Measurements from ENCODE around the gene CYP51A1. TPM values are rescaled to one million over a fixed set of nuclear protein-coding genes. Genes with fewer than 3 reads are reported as not detected.

CYP51A1 gene
- total and polyA plus RNA-seq, 2 of the 13 experiments (the other 11 are each of a cell fraction or from before 2014, with no cell fraction given), result 15.4 to 260 TPM

DNA sequence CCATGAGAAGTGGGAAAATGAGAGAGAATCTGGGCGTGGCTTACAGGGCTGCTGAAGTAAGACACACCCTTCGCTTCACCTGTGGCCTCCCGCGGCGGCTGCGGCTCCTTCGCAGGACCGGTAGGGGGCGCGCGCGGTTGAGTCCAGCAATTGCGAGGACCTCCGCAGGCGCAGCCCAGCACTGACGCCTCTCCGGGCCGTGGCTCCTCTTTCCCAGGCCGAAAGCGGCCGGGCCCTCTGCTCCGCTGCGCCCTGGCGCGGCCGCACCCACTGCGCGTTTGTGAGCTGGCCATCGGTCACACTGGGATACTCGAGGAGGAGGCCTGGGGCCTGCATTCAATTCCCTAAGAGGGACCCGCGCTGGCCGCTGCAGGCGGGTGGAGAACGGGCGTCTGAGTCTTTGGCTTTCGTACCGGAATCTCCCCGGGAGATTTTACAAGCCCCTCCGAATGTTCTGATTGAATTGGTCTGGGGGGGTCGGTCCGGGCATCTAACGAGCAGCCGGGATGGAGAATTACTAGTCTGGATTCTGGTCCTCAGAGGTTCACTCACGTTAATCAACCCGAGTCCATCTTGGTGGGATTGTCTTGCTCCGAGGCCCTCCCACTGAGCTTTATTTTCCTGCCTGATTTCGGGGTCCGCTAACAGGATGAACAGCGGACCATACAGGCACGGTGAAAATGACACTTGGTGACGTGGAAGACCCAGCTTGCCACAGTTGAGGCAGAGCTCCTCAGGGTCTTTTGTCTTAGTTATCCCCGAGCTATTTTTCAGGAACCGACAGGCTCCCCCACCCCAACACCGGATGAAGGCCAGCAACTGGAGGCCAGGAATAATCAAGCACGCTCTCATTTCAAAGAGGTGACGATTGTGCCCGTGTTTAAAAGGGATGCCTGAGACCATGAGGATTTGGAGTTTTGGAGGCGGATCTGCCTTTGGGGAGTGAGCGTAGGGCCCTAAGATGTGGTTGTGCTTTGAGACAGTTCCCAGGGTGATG is 44.9 kb upstream of the CYP51A1 start, which contains the start of gene LRRD1 (continued):
- TF ChIP-seq, protein P1, sequence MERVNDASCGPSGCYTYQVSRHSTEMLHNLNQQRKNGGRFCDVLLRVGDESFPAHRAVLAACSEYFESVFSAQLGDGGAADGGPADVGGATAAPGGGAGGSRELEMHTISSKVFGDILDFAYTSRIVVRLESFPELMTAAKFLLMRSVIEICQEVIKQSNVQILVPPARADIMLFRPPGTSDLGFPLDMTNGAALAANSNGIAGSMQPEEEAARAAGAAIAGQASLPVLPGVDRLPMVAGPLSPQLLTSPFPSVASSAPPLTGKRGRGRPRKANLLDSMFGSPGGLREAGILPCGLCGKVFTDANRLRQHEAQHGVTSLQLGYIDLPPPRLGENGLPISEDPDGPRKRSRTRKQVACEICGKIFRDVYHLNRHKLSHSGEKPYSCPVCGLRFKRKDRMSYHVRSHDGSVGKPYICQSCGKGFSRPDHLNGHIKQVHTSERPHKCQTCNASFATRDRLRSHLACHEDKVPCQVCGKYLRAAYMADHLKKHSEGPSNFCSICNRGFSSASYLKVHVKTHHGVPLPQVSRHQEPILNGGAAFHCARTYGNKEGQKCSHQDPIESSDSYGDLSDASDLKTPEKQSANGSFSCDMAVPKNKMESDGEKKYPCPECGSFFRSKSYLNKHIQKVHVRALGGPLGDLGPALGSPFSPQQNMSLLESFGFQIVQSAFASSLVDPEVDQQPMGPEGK (CRISPR knock-in tag; IDR thresholded peaks at IDR 0.05), result no peak; the same call in 1 of the 2 replicates
- TF ChIP-seq, protein P2, sequence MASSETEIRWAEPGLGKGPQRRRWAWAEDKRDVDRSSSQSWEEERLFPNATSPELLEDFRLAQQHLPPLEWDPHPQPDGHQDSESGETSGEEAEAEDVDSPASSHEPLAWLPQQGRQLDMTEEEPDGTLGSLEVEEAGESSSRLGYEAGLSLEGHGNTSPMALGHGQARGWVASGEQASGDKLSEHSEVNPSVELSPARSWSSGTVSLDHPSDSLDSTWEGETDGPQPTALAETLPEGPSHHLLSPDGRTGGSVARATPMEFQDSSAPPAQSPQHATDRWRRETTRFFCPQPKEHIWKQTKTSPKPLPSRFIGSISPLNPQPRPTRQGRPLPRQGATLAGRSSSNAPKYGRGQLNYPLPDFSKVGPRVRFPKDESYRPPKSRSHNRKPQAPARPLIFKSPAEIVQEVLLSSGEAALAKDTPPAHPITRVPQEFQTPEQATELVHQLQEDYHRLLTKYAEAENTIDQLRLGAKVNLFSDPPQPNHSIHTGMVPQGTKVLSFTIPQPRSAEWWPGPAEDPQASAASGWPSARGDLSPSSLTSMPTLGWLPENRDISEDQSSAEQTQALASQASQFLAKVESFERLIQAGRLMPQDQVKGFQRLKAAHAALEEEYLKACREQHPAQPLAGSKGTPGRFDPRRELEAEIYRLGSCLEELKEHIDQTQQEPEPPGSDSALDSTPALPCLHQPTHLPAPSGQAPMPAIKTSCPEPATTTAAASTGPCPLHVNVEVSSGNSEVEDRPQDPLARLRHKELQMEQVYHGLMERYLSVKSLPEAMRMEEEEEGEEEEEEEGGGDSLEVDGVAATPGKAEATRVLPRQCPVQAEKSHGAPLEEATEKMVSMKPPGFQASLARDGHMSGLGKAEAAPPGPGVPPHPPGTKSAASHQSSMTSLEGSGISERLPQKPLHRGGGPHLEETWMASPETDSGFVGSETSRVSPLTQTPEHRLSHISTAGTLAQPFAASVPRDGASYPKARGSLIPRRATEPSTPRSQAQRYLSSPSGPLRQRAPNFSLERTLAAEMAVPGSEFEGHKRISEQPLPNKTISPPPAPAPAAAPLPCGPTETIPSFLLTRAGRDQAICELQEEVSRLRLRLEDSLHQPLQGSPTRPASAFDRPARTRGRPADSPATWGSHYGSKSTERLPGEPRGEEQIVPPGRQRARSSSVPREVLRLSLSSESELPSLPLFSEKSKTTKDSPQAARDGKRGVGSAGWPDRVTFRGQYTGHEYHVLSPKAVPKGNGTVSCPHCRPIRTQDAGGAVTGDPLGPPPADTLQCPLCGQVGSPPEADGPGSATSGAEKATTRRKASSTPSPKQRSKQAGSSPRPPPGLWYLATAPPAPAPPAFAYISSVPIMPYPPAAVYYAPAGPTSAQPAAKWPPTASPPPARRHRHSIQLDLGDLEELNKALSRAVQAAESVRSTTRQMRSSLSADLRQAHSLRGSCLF (CRISPR knock-in tag; IDR thresholded peaks at IDR 0.05; ENCODE audit: borderline replicate concordance), result no peak
- TF ChIP-seq, protein P3, sequence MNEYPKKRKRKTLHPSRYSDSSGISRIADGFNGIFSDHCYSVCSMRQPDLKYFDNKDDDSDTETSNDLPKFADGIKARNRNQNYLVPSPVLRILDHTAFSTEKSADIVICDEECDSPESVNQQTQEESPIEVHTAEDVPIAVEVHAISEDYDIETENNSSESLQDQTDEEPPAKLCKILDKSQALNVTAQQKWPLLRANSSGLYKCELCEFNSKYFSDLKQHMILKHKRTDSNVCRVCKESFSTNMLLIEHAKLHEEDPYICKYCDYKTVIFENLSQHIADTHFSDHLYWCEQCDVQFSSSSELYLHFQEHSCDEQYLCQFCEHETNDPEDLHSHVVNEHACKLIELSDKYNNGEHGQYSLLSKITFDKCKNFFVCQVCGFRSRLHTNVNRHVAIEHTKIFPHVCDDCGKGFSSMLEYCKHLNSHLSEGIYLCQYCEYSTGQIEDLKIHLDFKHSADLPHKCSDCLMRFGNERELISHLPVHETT (CRISPR knock-in tag; conservative IDR thresholded peaks at IDR 0.05), result no peak
- 0 out of 2 replicates have a peak, but pooled peaks have one; percentile 14 for TF ChIP-seq SRY (CRISPR knock-in tag; IDR thresholded peaks at IDR 0.05)
- TF ChIP-seq TMF1 (CRISPR knock-in tag; IDR thresholded peaks at IDR 0.05; ENCODE audit: low read depth), result no peak
- TF ChIP-seq MXI1 (IDR thresholded peaks at IDR 0.05; ENCODE audit: borderline replicate concordance, low read depth, low read length), result no peak; the same call in 2 of the 3 replicates
- TF ChIP-seq ZMYM4 (CRISPR knock-in tag; IDR thresholded peaks at IDR 0.05), result peak; percentile 80; the same call in 1 of the 2 replicates
- TF ChIP-seq EEA1 (CRISPR knock-in tag; IDR thresholded peaks at IDR 0.05; ENCODE audit: borderline replicate concordance), result peak; percentile 60; the same call in 1 of the 2 replicates
- peak; percentile 45 for TF ChIP-seq ASH2L (IDR thresholded peaks at IDR 0.05; ENCODE audit: insufficient read length, low read depth, low read length)
- no peak for TF ChIP-seq MEF2D (CRISPR knock-in tag; IDR thresholded peaks at IDR 0.05)
- TF ChIP-seq CENPX (CRISPR knock-in tag; IDR thresholded peaks at IDR 0.05), result no peak
- TF ChIP-seq KDM3A (CRISPR knock-in tag; IDR thresholded peaks at IDR 0.05; ENCODE audit: low read depth), result peak; percentile 90
- TF ChIP-seq, protein P4, sequence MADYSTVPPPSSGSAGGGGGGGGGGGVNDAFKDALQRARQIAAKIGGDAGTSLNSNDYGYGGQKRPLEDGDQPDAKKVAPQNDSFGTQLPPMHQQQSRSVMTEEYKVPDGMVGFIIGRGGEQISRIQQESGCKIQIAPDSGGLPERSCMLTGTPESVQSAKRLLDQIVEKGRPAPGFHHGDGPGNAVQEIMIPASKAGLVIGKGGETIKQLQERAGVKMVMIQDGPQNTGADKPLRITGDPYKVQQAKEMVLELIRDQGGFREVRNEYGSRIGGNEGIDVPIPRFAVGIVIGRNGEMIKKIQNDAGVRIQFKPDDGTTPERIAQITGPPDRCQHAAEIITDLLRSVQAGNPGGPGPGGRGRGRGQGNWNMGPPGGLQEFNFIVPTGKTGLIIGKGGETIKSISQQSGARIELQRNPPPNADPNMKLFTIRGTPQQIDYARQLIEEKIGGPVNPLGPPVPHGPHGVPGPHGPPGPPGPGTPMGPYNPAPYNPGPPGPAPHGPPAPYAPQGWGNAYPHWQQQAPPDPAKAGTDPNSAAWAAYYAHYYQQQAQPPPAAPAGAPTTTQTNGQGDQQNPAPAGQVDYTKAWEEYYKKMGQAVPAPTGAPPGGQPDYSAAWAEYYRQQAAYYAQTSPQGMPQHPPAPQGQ (CRISPR knock-in tag; IDR thresholded peaks at IDR 0.05; ENCODE audit: borderline replicate concordance), result no peak
- TF ChIP-seq NR3C1 (CRISPR knock-in tag; IDR thresholded peaks at IDR 0.05), result no peak
- no peak for TF ChIP-seq RBAK (CRISPR knock-in tag; IDR thresholded peaks at IDR 0.05)
- no peak for TF ChIP-seq ZNF251 (CRISPR knock-in tag; IDR thresholded peaks at IDR 0.05)
- peak; percentile 39; the same call in 1 of the 2 replicates for TF ChIP-seq MTA1 (CRISPR knock-in tag; IDR thresholded peaks at IDR 0.05; ENCODE audit: borderline replicate concordance)

All from HepG2 (cell line).